Mammary epithelial cell (primary cell): Measurements from ENCODE around the gene PARP15.

Experiments
- CTCF ChIP-seq, 2 donors: IDR thresholded peaks in 1 of 2; conservative IDR thresholded peaks in 1 of 2; 2 replicates each; pipeline ENCODE4 v1.5.1; 2011 to 2012; ENCODE audit warnings: inconsistent platforms in 2 of 2, low read length in 2 of 2, mild to moderate bottlenecking in 2 of 2, control low read depth in 1 of 2, low read depth in 1 of 2; ENCODE audit not compliant: insufficient read depth in 1 of 2; ENCODE audit errors: extremely low read depth in 1 of 2
- EZH2 ChIP-seq: IDR thresholded peaks from 2 replicates; pipeline ENCODE4 v1.6.1; 2012; ENCODE audit warnings: low read length, inconsistent platforms, borderline replicate concordance

GRCh38 chr3:122535964-122536631 lies 41.4 kb upstream of the PARP15 start:
- TF ChIP-seq CTCF (conservative IDR thresholded peaks at IDR 0.05 in 1 of 2, IDR thresholded peaks at IDR 0.05 in 1 of 2; ENCODE audit: extremely low read depth in 1 of 2, insufficient read depth in 1 of 2, low read depth in 1 of 2, low read length in 2 of 2) (no peak), EZH2 (no peak)
